ENCODE results near the gene ANO1.

Gene ANO1

DNA sequence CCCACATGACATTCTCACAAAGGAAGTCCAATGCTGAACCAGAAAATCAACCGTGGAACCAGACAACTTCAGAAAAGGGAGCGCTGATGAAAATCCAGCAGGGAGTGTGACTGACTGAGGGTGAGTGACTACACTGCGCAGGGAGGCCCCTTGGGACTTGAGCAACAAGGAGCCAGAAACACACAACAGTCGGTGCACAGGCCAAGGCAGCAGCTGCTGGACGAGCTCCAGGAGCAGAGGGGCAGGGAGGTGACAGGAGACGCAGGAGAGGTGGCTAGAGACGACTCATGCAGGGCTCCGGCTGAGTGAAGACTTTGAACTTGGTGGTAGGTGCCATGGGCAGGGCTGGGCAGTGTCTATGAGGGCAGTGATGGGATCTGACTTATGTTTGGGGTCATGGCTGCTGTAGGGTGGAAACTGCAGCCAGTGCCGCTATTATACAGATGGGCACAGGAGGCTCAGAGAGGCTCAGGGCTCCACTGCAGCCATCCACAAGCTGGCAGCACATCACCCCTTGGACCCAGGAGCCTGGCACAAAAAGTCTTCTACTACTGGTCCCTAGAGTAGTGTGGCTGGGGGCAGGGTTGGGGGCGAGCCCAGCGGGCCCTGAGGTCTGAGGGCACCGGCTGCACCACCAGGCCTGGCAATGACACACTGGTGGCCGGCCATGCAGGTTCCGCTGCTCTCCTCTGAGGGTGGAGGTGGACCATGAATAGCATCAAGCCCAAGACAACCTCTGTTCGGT lies 114.7 kb downstream of the ANO1 start:
- TF ChIP-seq, protein P1, sequence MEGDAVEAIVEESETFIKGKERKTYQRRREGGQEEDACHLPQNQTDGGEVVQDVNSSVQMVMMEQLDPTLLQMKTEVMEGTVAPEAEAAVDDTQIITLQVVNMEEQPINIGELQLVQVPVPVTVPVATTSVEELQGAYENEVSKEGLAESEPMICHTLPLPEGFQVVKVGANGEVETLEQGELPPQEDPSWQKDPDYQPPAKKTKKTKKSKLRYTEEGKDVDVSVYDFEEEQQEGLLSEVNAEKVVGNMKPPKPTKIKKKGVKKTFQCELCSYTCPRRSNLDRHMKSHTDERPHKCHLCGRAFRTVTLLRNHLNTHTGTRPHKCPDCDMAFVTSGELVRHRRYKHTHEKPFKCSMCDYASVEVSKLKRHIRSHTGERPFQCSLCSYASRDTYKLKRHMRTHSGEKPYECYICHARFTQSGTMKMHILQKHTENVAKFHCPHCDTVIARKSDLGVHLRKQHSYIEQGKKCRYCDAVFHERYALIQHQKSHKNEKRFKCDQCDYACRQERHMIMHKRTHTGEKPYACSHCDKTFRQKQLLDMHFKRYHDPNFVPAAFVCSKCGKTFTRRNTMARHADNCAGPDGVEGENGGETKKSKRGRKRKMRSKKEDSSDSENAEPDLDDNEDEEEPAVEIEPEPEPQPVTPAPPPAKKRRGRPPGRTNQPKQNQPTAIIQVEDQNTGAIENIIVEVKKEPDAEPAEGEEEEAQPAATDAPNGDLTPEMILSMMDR (conservative IDR thresholded peaks at IDR 0.05; ENCODE audit: low read depth, low read length), result no peak
- no peaks in the 10 kb centered on the region for H3K79me2 ChIP-seq (ENCODE audit: insufficient read depth, low read depth)
- H3K9ac ChIP-seq, result no peak overlapping the region
- H2AFZ ChIP-seq (ENCODE audit: low read depth), result no peak overlapping the region
- H3K27ac ChIP-seq, result no peak overlapping the region
- no peak overlapping the region for H3K4me3 ChIP-seq (IDR thresholded peaks at IDR 0.05; ENCODE audit: insufficient read depth, low read depth, low read length)
- H4K20me1 ChIP-seq (ENCODE audit: insufficient read depth), result no peaks in the 10 kb centered on the region
- peaks cover 14% of the 10 kb centered on the region; the same call in 1 of the 2 replicates for H3K27me3 ChIP-seq (ENCODE audit: insufficient read depth, low read depth)
- H3K4me2 ChIP-seq, result no peak overlapping the region
- H3K4me1 ChIP-seq (ENCODE audit: low read depth, poor library complexity, severe bottlenecking), result no peaks in the 10 kb centered on the region
- no peaks in the 10 kb centered on the region for H3K36me3 ChIP-seq (ENCODE audit: insufficient read depth)

DNA sequence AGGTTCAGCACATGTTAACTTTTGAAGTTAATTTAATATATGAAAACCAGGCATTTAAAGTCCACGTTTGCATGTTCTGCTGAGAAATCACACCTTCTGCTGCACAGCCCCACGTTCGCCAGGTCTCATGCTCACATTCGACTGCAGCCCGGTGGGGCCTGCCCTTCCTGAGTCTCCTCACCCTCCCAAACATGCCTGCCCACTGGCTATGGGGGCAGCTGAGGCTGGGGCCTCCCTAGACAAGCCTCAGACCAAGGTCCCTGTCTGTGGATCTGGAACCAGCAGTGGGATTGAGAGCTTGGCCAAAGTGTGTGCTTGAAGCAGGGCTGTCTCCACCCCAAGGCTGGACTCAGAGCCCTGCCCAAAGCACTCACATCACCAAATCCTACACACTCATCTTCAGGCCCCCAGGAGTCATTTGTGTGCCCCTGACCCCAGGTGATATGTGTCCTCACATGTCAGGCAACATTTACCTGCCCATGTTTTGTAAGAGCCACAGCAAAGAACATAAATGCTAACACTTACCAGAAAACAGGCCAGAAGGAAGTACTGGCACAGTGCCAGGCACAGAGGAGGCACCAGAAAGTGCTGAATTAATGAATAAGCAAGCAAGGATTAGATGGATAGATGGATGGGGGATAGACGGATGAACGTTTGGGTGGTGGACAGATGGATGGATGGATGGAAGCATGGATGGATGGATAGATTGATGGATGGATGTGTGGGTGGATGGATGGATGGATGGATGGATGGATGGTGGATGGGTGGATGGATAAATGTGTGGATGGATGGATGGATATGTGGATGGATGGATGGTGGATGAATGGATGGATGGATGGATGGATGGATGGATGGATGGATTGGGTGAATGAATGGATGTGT lies 115.5 kb downstream of the ANO1 start:
- H4K20me1 ChIP-seq (ENCODE audit: insufficient read depth), result no peaks in the 10 kb centered on the region
- H3K4me2 ChIP-seq, result no peak overlapping the region
- no peak overlapping the region for H3K4me3 ChIP-seq (IDR thresholded peaks at IDR 0.05; ENCODE audit: insufficient read depth, low read depth, low read length)
- no peak overlapping the region for H3K9ac ChIP-seq
- H3K27me3 ChIP-seq (ENCODE audit: insufficient read depth, low read depth), result peaks cover 7% of the 10 kb centered on the region; the same call in 1 of the 2 replicates
- H3K36me3 ChIP-seq (ENCODE audit: insufficient read depth), result no peaks in the 10 kb centered on the region
- no peak overlapping the region for H3K27ac ChIP-seq
- H2AFZ ChIP-seq (ENCODE audit: low read depth), result no peak overlapping the region
- no peaks in the 10 kb centered on the region for H3K4me1 ChIP-seq (ENCODE audit: low read depth, poor library complexity, severe bottlenecking)
- TF ChIP-seq, protein P1 (conservative IDR thresholded peaks at IDR 0.05; ENCODE audit: low read depth, low read length), result no peak
- no peaks in the 10 kb centered on the region for H3K79me2 ChIP-seq (ENCODE audit: insufficient read depth, low read depth)

DNA sequence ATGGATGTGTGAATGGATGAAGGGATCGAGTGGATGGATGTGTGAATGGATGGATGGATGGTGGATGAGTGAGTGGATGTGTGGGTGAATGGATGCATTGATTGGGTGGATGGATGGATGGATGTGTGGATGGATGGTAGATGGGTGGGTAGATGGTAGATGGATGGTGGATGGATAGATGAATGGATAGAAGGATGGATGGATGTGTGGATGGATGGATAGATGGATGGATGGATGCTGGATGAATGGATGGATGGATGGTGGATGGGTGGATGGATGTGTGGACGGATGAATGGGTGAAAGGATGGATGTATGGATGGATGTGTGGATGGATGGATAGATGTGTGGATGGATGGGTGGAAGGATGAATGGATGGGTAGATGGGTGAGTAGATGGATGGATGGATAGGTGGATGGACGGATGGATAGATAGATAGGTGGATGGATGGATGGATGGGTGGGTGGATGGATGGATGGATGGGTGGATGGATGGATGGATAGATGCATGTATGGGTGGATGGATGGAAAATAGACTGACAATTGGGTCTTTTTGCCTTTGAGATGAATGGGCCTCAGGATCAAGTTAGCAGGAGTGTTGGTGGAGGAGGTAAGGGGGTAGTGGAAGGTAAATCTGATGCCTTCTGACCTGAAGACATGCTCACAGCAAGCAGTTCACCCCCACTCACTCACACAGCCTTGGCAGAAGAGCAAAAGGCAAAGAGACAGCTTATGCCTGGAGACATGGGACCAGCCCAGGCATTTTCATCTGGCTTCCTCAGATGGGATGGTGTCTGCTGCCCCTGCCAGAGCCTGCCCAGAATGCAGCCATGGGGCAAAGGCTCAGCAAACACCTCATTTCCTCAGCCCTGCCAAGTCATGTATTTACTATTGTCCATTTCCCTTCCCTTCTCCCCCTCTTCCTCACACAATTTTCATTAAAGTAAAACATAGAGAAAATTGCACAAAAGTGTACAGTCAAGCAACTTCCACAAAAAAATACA lies 117.0 kb downstream of the ANO1 start:
- Histone ChIP-seq H3K4me2 (no peak overlapping the region), H3K4me1 (ENCODE audit: low read depth, poor library complexity, severe bottlenecking) (no peaks in the 10 kb centered on the region), H3K4me3 (IDR thresholded peaks at IDR 0.05; ENCODE audit: insufficient read depth, low read depth, low read length) (no peak overlapping the region), H2AFZ (ENCODE audit: low read depth) (no peak overlapping the region), H4K20me1 (ENCODE audit: insufficient read depth) (no peaks in the 10 kb centered on the region), H3K27ac (no peak overlapping the region), H3K27me3 (ENCODE audit: insufficient read depth, low read depth) (0 out of 2 replicates have a peak, but pooled peaks cover 2% of the 10 kb centered on the region), H3K36me3 (ENCODE audit: insufficient read depth) (no peaks in the 10 kb centered on the region), H3K9ac (no peak overlapping the region), H3K79me2 (ENCODE audit: insufficient read depth, low read depth) (no peaks in the 10 kb centered on the region)
- TF ChIP-seq, protein P1 (conservative IDR thresholded peaks at IDR 0.05; ENCODE audit: low read depth, low read length), result no peak

Data from KMS-11 (cell line).